ENCODE measurements around the gene NAP1L1.

DNA sequence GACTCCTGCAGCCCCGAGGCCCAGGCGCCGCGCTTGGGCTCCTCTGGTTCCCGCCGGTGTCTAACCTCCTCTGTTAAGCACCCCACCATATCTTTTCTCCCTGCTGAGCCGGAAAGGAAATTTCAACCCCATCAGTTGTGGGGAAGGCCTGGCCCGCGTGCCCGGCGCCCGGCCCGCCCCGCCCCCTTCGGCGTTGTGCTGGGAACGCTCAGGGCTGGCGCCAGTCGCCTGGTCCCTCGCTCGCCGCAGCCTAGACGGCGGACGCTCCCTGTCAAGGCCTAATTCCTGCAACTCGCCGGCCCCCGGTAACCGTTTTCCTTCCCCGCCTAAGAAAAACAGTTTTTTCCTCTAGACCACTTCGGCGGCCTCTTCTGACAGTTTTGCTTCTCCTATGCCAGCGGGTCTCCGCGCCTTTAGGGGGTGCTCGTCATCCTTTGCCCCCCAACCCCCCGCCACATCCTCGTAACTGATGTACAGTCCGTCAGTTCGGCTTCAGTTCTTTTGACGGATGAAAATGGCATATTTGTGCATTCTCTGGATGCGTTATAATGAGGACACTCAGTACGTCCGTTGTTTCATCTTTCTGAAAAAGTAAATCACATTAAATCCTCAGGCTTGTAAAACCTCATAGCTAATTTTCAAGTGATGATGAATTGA lies 506 bp upstream of the NAP1L1 start:
- TF ChIP-seq, protein P1, sequence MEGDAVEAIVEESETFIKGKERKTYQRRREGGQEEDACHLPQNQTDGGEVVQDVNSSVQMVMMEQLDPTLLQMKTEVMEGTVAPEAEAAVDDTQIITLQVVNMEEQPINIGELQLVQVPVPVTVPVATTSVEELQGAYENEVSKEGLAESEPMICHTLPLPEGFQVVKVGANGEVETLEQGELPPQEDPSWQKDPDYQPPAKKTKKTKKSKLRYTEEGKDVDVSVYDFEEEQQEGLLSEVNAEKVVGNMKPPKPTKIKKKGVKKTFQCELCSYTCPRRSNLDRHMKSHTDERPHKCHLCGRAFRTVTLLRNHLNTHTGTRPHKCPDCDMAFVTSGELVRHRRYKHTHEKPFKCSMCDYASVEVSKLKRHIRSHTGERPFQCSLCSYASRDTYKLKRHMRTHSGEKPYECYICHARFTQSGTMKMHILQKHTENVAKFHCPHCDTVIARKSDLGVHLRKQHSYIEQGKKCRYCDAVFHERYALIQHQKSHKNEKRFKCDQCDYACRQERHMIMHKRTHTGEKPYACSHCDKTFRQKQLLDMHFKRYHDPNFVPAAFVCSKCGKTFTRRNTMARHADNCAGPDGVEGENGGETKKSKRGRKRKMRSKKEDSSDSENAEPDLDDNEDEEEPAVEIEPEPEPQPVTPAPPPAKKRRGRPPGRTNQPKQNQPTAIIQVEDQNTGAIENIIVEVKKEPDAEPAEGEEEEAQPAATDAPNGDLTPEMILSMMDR (IDR thresholded peaks at IDR 0.05), result peak in 7 of 12 donors; percentile 7 to 51 (median 37)
- TF ChIP-seq POLR2A (IDR thresholded peaks at IDR 0.05), result no peak

Data from heart left ventricle (tissue), 13 donors.